A549 treated with ZK216348 at 1 μM for 4 hours (cell line): Measurements from ENCODE around the gene MYO1H. TPM values are rescaled to one million over a fixed set of nuclear protein-coding genes. Genes with fewer than 3 reads are reported as not detected.

Experiments used
- total RNA-seq: library from RNA; stranded (reverse); fragments of 200-300 nt; extraction: Qiagen RNA extraction; gene quantifications from 5 replicates; pipeline ENCODE4 v1.2.3, GENCODE V29; 2022; ENCODE audit warnings: low read depth

The MYO1H gene, protein sequence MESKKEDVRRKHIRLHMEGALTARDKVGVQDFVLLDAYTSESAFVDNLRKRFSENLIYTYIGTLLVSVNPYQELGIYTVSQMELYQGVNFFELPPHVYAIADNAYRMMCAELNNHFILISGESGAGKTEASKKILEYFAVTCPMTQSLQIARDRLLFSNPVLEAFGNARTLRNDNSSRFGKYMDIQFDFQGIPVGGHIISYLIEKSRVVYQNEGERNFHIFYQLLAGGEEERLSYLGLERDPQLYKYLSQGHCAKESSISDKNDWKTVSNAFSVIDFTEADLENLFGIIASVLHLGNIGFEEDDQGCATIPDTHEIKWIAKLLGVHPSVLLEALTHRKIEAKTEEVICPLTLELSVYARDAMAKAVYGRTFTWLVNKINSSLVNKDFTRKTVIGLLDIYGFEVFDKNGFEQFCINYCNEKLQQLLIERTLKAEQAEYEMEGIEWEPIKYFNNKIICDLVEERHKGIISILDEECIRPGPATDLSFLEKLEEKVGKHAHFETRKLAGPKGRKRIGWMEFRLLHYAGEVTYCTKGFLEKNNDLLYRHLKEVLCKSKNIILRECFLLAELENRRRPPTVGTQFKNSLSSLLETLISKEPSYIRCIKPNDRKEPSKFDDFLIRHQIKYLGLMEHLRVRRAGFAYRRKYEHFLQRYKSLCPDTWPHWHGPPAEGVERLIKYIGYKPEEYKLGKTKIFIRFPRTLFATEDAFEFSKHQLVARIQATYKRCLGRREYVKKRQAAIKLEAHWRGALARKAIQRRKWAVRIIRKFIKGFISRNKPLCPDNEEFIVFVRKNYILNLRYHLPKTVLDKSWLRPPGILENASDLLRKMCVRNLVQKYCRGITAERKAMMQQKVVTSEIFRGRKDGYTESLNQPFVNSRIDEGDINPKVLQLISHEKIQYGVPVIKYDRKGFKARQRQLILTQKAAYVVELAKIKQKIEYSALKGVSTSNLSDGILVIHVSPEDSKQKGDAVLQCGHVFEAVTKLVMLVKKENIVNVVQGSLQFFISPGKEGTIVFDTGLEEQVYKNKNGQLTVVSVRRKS
- total RNA-seq, result not detected in 5 replicates

DNA sequence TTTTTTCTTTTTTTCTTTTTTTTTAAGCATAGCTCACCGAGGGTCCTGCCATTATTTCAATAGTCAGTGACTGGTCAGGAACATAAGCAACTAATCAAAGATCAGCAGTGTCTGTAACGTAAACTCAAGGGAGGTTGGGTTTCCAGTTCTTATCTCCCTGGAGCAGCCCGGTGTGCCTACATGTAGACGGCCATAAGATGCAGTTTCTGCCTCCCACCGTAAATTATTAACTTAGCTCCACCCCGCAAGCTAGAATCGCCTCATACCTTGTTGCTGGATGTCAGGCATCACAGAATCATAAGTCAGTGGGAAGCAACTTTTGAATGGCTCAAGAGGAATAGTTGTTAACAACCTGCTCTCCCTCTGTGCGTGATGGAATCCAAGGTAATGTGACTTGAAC, at the start of gene MYO1H:
TSS of gene MYO1H (plus strand) at position 312 of the 400 bp plus-strand sequence. CDS start at position 373, 61 bp downstream.

DNA sequence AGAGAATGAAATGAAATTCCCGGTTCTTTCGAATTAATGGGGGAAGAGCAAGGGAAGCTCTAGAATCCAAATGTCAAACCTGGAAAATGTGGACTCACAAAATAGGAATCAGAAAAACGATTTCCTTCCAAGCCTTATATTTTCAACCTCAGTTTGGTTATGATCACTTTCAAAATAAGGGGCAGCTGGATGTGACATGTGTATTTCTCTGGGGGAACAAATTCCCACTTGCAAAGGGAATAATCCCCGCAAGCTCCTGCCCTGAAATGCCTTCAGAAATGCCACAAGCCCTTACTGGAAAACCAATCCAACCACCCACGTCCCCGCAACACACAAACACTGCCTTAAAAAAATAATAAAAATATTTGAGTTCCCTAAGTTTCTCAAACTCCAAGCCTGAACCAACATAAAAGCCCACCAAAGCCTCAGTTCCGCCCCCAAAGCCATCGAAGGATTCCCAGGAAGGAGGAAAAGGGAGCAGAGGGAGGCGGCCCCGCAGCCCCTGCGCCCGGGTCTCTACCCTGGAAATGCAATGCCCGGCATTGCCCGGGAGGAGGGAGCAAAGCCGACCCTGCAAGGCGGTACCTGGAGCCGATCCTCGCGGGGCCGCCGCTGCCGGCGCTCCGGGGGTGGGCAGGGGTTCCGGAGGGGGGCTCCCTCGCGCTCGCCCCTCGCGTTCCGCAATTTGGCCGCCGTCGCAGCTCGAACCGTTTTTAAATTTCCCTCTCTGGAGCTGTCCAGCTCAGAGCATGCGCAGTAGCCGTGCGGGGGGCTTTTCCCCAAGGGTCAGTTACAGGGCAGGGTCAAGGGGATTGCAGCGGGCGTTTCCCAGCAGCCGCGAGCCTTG, 38.9 kb upstream of the MYO1H start, which contains the start of gene FOXN4:
TSS of gene FOXN4 (minus strand) at position 751 of the 847 bp plus-strand sequence. CDS start 963 bp downstream, outside the sequence.

DNA sequence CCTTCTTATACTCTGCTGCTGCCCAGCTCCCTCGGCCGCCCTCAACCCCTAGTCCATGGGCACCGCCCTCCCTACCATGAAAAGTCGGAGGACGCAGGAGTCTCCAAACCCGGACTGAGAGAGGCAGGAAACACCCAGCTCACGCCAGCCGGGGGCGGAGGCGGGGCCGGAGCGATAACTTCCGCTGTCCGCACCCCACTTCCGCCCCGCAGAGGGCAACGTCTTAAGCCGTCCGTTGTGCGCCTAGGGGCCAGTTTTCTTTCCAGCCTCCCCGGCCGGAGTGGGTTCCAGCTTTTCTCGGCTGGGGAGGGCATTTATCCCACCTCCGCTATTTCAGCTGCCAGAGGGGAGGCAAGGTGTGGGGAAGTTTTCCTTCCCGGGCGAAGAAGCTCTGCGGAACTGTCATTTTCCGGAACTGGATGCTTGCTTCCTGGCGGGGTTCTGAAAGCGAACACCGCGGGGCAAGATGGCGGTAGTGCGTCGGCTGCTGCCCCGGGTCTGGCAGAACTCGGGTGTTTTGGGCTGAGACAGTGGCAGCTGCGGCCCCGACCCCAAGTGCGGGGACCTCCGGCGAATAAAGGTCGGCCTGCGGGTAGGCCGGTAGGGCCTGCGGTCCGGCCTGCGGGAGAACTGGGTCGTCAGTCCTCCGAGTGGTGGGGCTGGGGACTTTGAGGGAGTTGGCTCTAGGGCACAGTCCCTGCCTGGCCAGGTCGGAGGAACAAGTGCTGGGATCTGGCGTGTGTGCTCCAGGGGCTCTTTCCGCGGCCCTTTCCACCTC, 129.7 kb downstream of the MYO1H start, which contains the start of the genes KCTD10 and UBE3B:
TSS of gene KCTD10 (minus strand) at position 116 of the 778 bp plus-strand sequence. CDS start at position 78, 38 bp downstream.
TSS of gene UBE3B (plus strand) at position 450 of the 778 bp plus-strand sequence. CDS start 5,918 bp downstream, outside the sequence.

Other genes starting within 250 kb of the MYO1H start
- gene ACACB, start 231.3 kb upstream of the MYO1H start, total RNA-seq, result 7.9 to 10.6 TPM (median 10.0 TPM) in 5 replicates
- gene FOXN4, start 38.6 kb upstream of the MYO1H start, total RNA-seq, result 0.07 TPM in 1 of 5 replicates, not detected in the others
- gene KCTD10, start 129.4 kb downstream of the MYO1H start, total RNA-seq, result 41.8 to 53.6 TPM (median 47.6 TPM) in 5 replicates
- gene UBE3B, start 129.7 kb downstream of the MYO1H start, total RNA-seq, result 12.5 to 15.5 TPM (median 15.2 TPM) in 5 replicates
- 24.6 to 29.0 TPM (median 25.3 TPM) in 5 replicates for gene MMAB, start 225.6 kb downstream of the MYO1H start, total RNA-seq
- 6.0 to 10.6 TPM (median 7.3 TPM) in 5 replicates for gene MVK, start 225.9 kb downstream of the MYO1H start, total RNA-seq